GM12878 (cell line): ENCODE measurements around the gene ABHD11. TPM values are rescaled to one million over a fixed set of nuclear protein-coding genes. Genes with fewer than 3 reads are reported as not detected.

ENCODE experiments used
- ATAC-seq: fragments of 200-7000 bp; cut with Tn5 transposase; 3 replicates; pipeline ENCODE4 v1.9.1; 2020; ENCODE audit warnings: mild to moderate bottlenecking, moderate library complexity
- BruUV-seq: library from RNA; stranded (reverse); fragments of 400-500 nt; replicated peaks from 2 replicates; lab custom pipeline; 2021; lab: Mats Ljungman, UMichigan
- CTCF ChIA-PET: fragments of 300-600 bp; sonication (Branson Sonifier 250); formaldehyde crosslinking; extraction: SDS; loops from one replicate; lab custom pipeline; 2021; ENCODE audit warnings: inconsistent platforms; lab: Yijun Ruan, JAX
- POLR2A ChIA-PET: fragments of 350-600 bp; formaldehyde crosslinking; extraction: SDS; loops from one replicate; lab custom pipeline; 2021; ENCODE audit warnings: inconsistent platforms; lab: Charles Lee
- RAD21 ChIA-PET: fragments of 300-600 bp; sonication (Branson Sonifier 250); formaldehyde crosslinking; loops from one replicate; lab custom pipeline; 2023; ENCODE audit warnings: antibody characterized with exemption; ENCODE audit not compliant: unreplicated experiment; lab: Charles Lee
- SMC1A ChIA-PET: fragments of 300-600 bp; sonication (Branson Sonifier 250); formaldehyde crosslinking; loops from one replicate; lab custom pipeline; 2023; ENCODE audit not compliant: unreplicated experiment, uncharacterized antibody; lab: Charles Lee
- DNase-seq: peaks from one replicate; pipeline ENCODE4 v3.0.0-alpha.2; 2011; ENCODE audit warnings: low read depth, low spot score
- FAIRE-seq: peaks from 3 replicates; lab custom pipeline; 2011; peaks lifted over from hg19 to GRCh38; lab: Jason Lieb, UNC
- H2AFZ ChIP-seq: 2 replicates; pipeline ENCODE4 v1.6.0; 2011; ENCODE audit warnings: low read depth, low read length, control low read depth; ENCODE audit not compliant: control insufficient read depth
- H3K27ac ChIP-seq: 2 replicates; pipeline ENCODE4 v1.5.1; 2011; ENCODE audit warnings: control low read depth; ENCODE audit not compliant: control insufficient read depth, insufficient read depth
- H3K27me3 ChIP-seq, 2 experiments: replicated peaks in 1 of 2; 2 replicates each; pipeline versions ENCODE4 v1.6.0 to v1.6.1; 2011; ENCODE audit warnings: low read length in 1 of 2; ENCODE audit not compliant: control insufficient read depth in 2 of 2, insufficient read depth in 2 of 2
- H3K36me3 ChIP-seq, 2 experiments: 2 replicates each; pipeline ENCODE4 v1.5.1; 2011; ENCODE audit warnings: low read length in 1 of 2; ENCODE audit not compliant: control insufficient read depth in 2 of 2, insufficient read depth in 2 of 2
- H3K4me1 ChIP-seq: 2 replicates; pipeline ENCODE4 v1.6.1; 2011; ENCODE audit warnings: mild to moderate bottlenecking, low read length, moderate library complexity, mixed read lengths; ENCODE audit not compliant: control insufficient read depth, insufficient read depth
- H3K4me2 ChIP-seq: 2 replicates; pipeline ENCODE4 v1.6.0; 2011; ENCODE audit warnings: control low read depth; ENCODE audit not compliant: control insufficient read depth, insufficient read depth
- H3K4me3 ChIP-seq: fragments of 200-600 bp; sonication (generic); 2 replicates; pipeline ENCODE4 v1.5.1; 2016
- H3K79me2 ChIP-seq: 2 replicates; pipeline ENCODE4 v1.6.0; 2011; ENCODE audit warnings: low read length; ENCODE audit not compliant: control insufficient read depth, insufficient read depth
- H3K9ac ChIP-seq: 2 replicates; pipeline ENCODE4 v1.8.0; 2011; ENCODE audit warnings: low read length, control low read depth, mixed read lengths; ENCODE audit not compliant: control insufficient read depth, insufficient read depth
- H3K9me3 ChIP-seq: replicated peaks from 3 replicates; pipeline ENCODE4 v1.5.1; 2011; ENCODE audit warnings: mild to moderate bottlenecking, low read length; ENCODE audit not compliant: control insufficient read depth, insufficient read depth
- H4K20me1 ChIP-seq: 2 replicates; pipeline ENCODE4 v1.6.0; 2011; ENCODE audit not compliant: control insufficient read depth, insufficient read depth
- CREM ChIP-seq: IDR thresholded peaks from 2 replicates; pipeline ENCODE4 v1.6.1; 2014; ENCODE audit warnings: antibody characterized with exemption, low read depth
- CTCF ChIP-seq, 3 experiments: IDR thresholded peaks in 2 of 3; conservative IDR thresholded peaks in 1 of 3; 2 replicates each; pipeline ENCODE4 v1.5.1; 2011; ENCODE audit warnings: low read depth in 3 of 3, low read length in 3 of 3, mild to moderate bottlenecking in 3 of 3, control low read depth in 2 of 3, moderate library complexity in 2 of 3, inconsistent platforms in 1 of 3, mixed read lengths in 1 of 3; ENCODE audit not compliant: control insufficient read depth in 2 of 3, insufficient read depth in 1 of 3; ENCODE audit errors: extremely low read depth in 1 of 3
- DPF2 ChIP-seq: fragments of 450-650 bp; IDR thresholded peaks from 2 replicates; pipeline ENCODE4 v1.6.1; 2017; ENCODE audit warnings: mild to moderate bottlenecking
- MYC ChIP-seq: IDR thresholded peaks from 2 replicates; pipeline ENCODE4 v1.6.1; 2011; ENCODE audit warnings: mild to moderate bottlenecking, low read length, moderate library complexity, inconsistent platforms; ENCODE audit not compliant: insufficient read depth, insufficient replicate concordance, insufficient read length, severe bottlenecking
- NFYA ChIP-seq: IDR thresholded peaks from 2 replicates; pipeline ENCODE4 v1.6.1; 2011; ENCODE audit warnings: low read depth, mild to moderate bottlenecking, low read length, improper control_type of control experiment, borderline replicate concordance
- PRDM15 ChIP-seq: fragments of 450-650 bp; formaldehyde crosslinking; IDR thresholded peaks from 2 replicates; pipeline ENCODE4 v1.4.0; 2020; ENCODE audit warnings: mild to moderate bottlenecking, moderate library complexity
- SPI1 ChIP-seq: IDR thresholded peaks from 2 replicates; pipeline ENCODE4 v1.6.1; 2011; ENCODE audit warnings: low read depth, mild to moderate bottlenecking, low read length, moderate library complexity, borderline replicate concordance; ENCODE audit not compliant: insufficient read depth
- USF2 ChIP-seq: IDR thresholded peaks from 2 replicates; pipeline ENCODE4 v1.6.1; 2011; ENCODE audit warnings: low read depth, low read length, improper control_type of control experiment, borderline replicate concordance
- WGBS: methylation state at CpG from one replicate; pipeline ENCODE4 v1.1.6; 2016; ENCODE audit warnings: low lambda C conversion rate; ENCODE audit not compliant: insufficient replicate concordance, insufficient coverage; ENCODE audit errors: missing lambda C conversion rate; 5-methylcytosine and 5-hydroxymethylcytosine counted together
- in situ Hi-C: fragments of 300-500 bp; cut with MboI; formaldehyde crosslinking; loops from 9 replicates; pipeline ENCODE4 v1.14.3; 2018; ENCODE audit warnings: mixed read lengths
- intact Hi-C: fragments of 100-400 bp; cut with micrococcal nuclease; formaldehyde crosslinking; loops from one replicate; pipeline ENCODE4 v1.14.2; 2022; ENCODE audit not compliant: unreplicated experiment
- polyA plus RNA-seq, 11 experiments: library from polyadenylated mRNA; depleted of rRNA in 4 of 11; unstranded in 6 of 11; stranded (reverse) in 5 of 11; fragments of >200 nt; fragmentation: Nextera tagmentation in 4 of 11; fragmentation: Illumina TruSeq in 1 of 11; extraction: Ambion mirVana in 4 of 11; extraction: Trizol in 1 of 11; gene quantifications; 1 replicate in 1 of 11; 2 replicates in 10 of 11; pipeline versions ENCODE4 v1.2.1 to v1.2.3, GENCODE V29; 2011 to 2016; ENCODE audit warnings: inconsistent platforms in 2 of 11, missing spikeins in 2 of 11, low read depth in 1 of 11
- total RNA-seq, 4 experiments: library from RNA; depleted of rRNA in 3 of 4; stranded (reverse); fragments of >200 nt in 3 of 4; fragmentation: Illumina TruSeq in 1 of 4; extraction: Trizol in 1 of 4; gene quantifications; 2 replicates each; pipeline versions ENCODE4 v1.2.1 to v1.2.3, GENCODE V29; 2013 to 2021

Gene ABHD11
- total and polyA plus RNA-seq, 10 of the 15 experiments (the other 5 are each of a cell fraction or from before 2014, with no cell fraction given): 2.8 to 24.8 (median 10.1) TPM

- BruUV-seq: no TSS peak
- no peaks in the 10 kb centered on the region for H3K36me3 ChIP-seq
- ATAC-seq (no peak), DNase-seq (no peak), FAIRE-seq (no peak)
- ChIA-PET SMC1A (interaction anchor here (3.2 kb wide), 1 partner anchor 117 kb away, joined by 17 read pairs; no protein-coding TSS in a partner anchor), CTCF (interaction anchor here (1.1 to 2.6 kb wide), 2 partner anchors 80 to 117 kb away, joined by 3 to 15 read pairs; no protein-coding TSS in a partner anchor), POLR2A (interaction anchor here (0.7 kb wide), 1 partner anchor 115 kb away, joined by 3 read pairs; no protein-coding TSS in a partner anchor), RAD21 (interaction anchor here (2.1 kb wide), 1 partner anchor 117 kb away, joined by 6 read pairs; no protein-coding TSS in a partner anchor)
- no peak overlapping the region for H3K4me2 ChIP-seq
- H3K4me3 ChIP-seq: no peak overlapping the region
- in situ Hi-C loops: no loop called here
- intact Hi-C loops: no loop called here
- no peaks in the 10 kb centered on the region; the same call in 1 of the 2 replicates for H4K20me1 ChIP-seq
- H2AFZ ChIP-seq: no peak overlapping the region
- H3K27me3 ChIP-seq: no peaks in the 10 kb centered on the region
- no peak overlapping the region for H3K27ac ChIP-seq
- H3K79me2 ChIP-seq: no peaks in the 10 kb centered on the region
- no peak overlapping the region for H3K9ac ChIP-seq
- TF ChIP-seq PRDM15 (CRISPR knock-in tag): no peak
- no peak for TF ChIP-seq USF2
- no peak for TF ChIP-seq CTCF (IDR thresholded peaks at IDR 0.05 in 2 of 3, conservative IDR thresholded peaks at IDR 0.05 in 1 of 3; ENCODE audit: control insufficient read depth in 2 of 3, extremely low read depth in 1 of 3, insufficient read depth in 1 of 3, low read depth in 3 of 3, low read length in 3 of 3)
- TF ChIP-seq MYC: no peak
- no peak for TF ChIP-seq SPI1
- TF ChIP-seq DPF2: no peak
- no peak for TF ChIP-seq NFYA
- TF ChIP-seq CREM: no peak
- H3K9me3 ChIP-seq: no peaks in the 10 kb centered on the region
- no peaks in the 10 kb centered on the region; the same call in none of the 2 replicates for H3K4me1 ChIP-seq
- WGBS: 69% methylated on average over 3 of the region's 3 CpGs
Observed at GRCh38 chr7:73723813-73724212, 14.8 kb downstream of the ABHD11 start.
